OCI-LY7 (cell line): ENCODE results near the gene NFKB2.

Experiments used
- CTCF ChIP-seq: fragments of 200-600 bp; sonication (generic); conservative IDR thresholded peaks from 2 replicates; pipeline ENCODE4 v1.5.1; 2014; ENCODE audit warnings: mild to moderate bottlenecking, antibody characterized with exemption, low read length, moderate library complexity, mixed read lengths
- EZH2phosphoT487 ChIP-seq: fragments of 200-600 bp; sonication (generic); IDR thresholded peaks from 2 replicates; pipeline ENCODE4 v1.6.1; 2018; ENCODE audit warnings: low read depth, borderline replicate concordance, mild to moderate bottlenecking, mixed run types, antibody characterized with exemption, low read length, moderate library complexity, mixed read lengths

GRCh38 chr10:102402512-102402896 lies 7.0 kb downstream of the NFKB2 start:
- TF ChIP-seq CTCF (no peak), EZH2phosphoT487 (no peak)
